Esophagus squamous epithelium (tissue), 4 donors: ENCODE measurements around the gene KCNS1.

Experiments used
- POLR2A ChIP-seq, 4 donors: fragments of 450-650 bp; IDR thresholded peaks; one replicate each; pipeline ENCODE4 v1.6.1; 2017; ENCODE audit warnings: antibody characterized with exemption in 4 of 4, mild to moderate bottlenecking in 4 of 4, moderate library complexity in 3 of 4
- TF ChIP-seq, protein P1 (sequence below), 6 experiments: fragments of 450-650 bp in 4 of 6; fragments of 200-600 bp in 2 of 6; sonication (generic) in 2 of 6; IDR thresholded peaks; one replicate each; pipeline ENCODE4 v1.5.1; 2016 to 2019; ENCODE audit warnings: antibody characterized with exemption in 6 of 6, mild to moderate bottlenecking in 4 of 6, moderate library complexity in 4 of 6

DNA sequence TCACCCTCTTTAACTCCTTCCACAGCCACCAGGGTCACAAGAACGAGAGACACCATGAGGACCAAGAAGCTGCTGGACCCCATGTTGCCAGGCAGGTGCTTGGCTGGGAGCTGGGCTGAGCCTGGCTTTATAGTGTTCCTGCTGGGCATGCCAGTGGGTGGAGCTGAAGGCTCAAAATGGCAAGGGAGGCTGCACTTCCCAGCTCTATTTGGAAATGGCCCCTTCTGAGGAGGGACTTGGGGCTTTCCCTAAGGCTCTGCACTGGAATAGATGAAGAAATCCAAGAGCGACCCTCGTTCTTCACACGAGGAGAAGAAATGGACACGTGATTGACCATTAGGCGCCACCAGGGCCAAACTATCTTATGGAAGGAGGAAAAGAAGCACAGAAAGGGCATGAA is 23.4 kb upstream of the KCNS1 start, which contains the start of gene WFDC12:
- TF ChIP-seq, protein P1, sequence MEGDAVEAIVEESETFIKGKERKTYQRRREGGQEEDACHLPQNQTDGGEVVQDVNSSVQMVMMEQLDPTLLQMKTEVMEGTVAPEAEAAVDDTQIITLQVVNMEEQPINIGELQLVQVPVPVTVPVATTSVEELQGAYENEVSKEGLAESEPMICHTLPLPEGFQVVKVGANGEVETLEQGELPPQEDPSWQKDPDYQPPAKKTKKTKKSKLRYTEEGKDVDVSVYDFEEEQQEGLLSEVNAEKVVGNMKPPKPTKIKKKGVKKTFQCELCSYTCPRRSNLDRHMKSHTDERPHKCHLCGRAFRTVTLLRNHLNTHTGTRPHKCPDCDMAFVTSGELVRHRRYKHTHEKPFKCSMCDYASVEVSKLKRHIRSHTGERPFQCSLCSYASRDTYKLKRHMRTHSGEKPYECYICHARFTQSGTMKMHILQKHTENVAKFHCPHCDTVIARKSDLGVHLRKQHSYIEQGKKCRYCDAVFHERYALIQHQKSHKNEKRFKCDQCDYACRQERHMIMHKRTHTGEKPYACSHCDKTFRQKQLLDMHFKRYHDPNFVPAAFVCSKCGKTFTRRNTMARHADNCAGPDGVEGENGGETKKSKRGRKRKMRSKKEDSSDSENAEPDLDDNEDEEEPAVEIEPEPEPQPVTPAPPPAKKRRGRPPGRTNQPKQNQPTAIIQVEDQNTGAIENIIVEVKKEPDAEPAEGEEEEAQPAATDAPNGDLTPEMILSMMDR (IDR thresholded peaks at IDR 0.05): no peak
- TF ChIP-seq POLR2A (IDR thresholded peaks at IDR 0.05): no peak
